Measurements from ENCODE around the gene ABHD14A.

GRCh38 chr3:51998774-51999173 is 23.9 kb downstream of the ABHD14A start:
- no peak for TF ChIP-seq POLR2AphosphoS5 (IDR thresholded peaks at IDR 0.05)
- TF ChIP-seq CTCF (IDR thresholded peaks at IDR 0.05) = no peak
- no peak for TF ChIP-seq POLR2A (IDR thresholded peaks at IDR 0.05)
- TF ChIP-seq EP300 (IDR thresholded peaks at IDR 0.05) = no peak

Data from stomach (tissue), 4 donors.